ENCODE data around the gene ESYT2. TPM values are rescaled to one million over a fixed set of nuclear protein-coding genes. Genes with fewer than 3 reads are reported as not detected.

The ESYT2 gene
- total and polyA plus RNA-seq, 9 of the 15 experiments (the other 6 are each of a cell fraction or from before 2014, with no cell fraction given): 5.8 to 86.9 (median 64.7) TPM

GRCh38 chr7:158695726-158696452, 133.4 kb downstream of the ESYT2 start (continued):
- TF ChIP-seq PBX2 (CRISPR knock-in tag; IDR thresholded peaks at IDR 0.05; ENCODE audit: low read depth) (no peak), PBX2 (tag; conservative IDR thresholded peaks at IDR 0.05; ENCODE audit: low read depth) (peak; percentile 59; the same call in 1 of the 2 replicates), ZNF655 (CRISPR knock-in tag; IDR thresholded peaks at IDR 0.05) (no peak), RBFOX2 (IDR thresholded peaks at IDR 0.05; ENCODE audit: low read depth, low read length) (peak; percentile 54), ZNF239 (CRISPR knock-in tag; IDR thresholded peaks at IDR 0.05) (0 out of 2 replicates have a peak, but pooled peaks have one; percentile 16), ELK3 (CRISPR knock-in tag; IDR thresholded peaks at IDR 0.05) (no peak), RREB1 (CRISPR knock-in tag; IDR thresholded peaks at IDR 0.05) (no peak), POLR2G (IDR thresholded peaks at IDR 0.05; ENCODE audit: low read depth, low read length) (peak; percentile 68), FOXA1 (IDR thresholded peaks at IDR 0.05; ENCODE audit: borderline replicate concordance) (no peak), YY1 (IDR thresholded peaks at IDR 0.05; ENCODE audit: borderline replicate concordance in 1 of 3, control insufficient read depth in 1 of 3, extremely low read depth in 1 of 3, insufficient read depth in 3 of 3, insufficient read length in 1 of 3, insufficient replicate concordance in 2 of 3, low read depth in 1 of 3, low read length in 2 of 3) (no peak), PKNOX1 (IDR thresholded peaks at IDR 0.05) (peak; percentile 77; the same call in 1 of the 2 replicates), ADNP (tag; IDR thresholded peaks at IDR 0.05) (no peak), NFATC3 (IDR thresholded peaks at IDR 0.05) (no peak), STAG1 (CRISPR knock-in tag; IDR thresholded peaks at IDR 0.05; ENCODE audit: borderline replicate concordance) (peak; percentile 79; the same call in 1 of the 2 replicates)

All from K562 (cell line).